Activated CD8-positive, alpha-beta T cell treated with anti-CD3 and anti-CD28 coated beads, Interleukin-2, amount 10 ng/mL, durations not matched to agents 7 days and 5 days (primary cell): ENCODE measurements around the gene SAMMSON. TPM values are rescaled to one million over a fixed set of nuclear protein-coding genes. Genes with fewer than 3 reads are reported as not detected.
A peak's percentile ranks its signal among the peaks of the same experiment; 100 is the strongest.

ENCODE experiments used
- ATAC-seq: fragments of 150-1000 bp; cut with Tn5 transposase; one replicate; pipeline ENCODE4 v1.10.0; 2021; ENCODE audit warnings: moderate library complexity
- CTCF ChIA-PET: fragments of 350-600 bp; sonication (Branson Sonifier 250); formaldehyde crosslinking; loops from one replicate; lab custom pipeline; 2021; ENCODE audit warnings: antibody characterized with exemption; lab: Charles Lee
- POLR2A ChIA-PET: fragments of 350-600 bp; sonication (Branson Sonifier 250); formaldehyde crosslinking; loops from one replicate; lab custom pipeline; 2021; ENCODE audit warnings: antibody characterized with exemption; lab: Charles Lee
- DNase-seq: peaks from one replicate; pipeline ENCODE4 v3.0.0-alpha.2; 2020
- H3K27ac Mint-ChIP-seq: one replicate; pipeline ENCODE4 v1.8.0; 2021; ENCODE audit warnings: mild to moderate bottlenecking, mixed read lengths
- H3K27me3 Mint-ChIP-seq: one replicate; pipeline ENCODE4 v1.8.0; 2021; ENCODE audit warnings: low read depth, mixed read lengths
- H3K36me3 Mint-ChIP-seq: one replicate; pipeline ENCODE4 v1.8.0; 2021; ENCODE audit warnings: low read depth, mixed read lengths
- H3K4me1 Mint-ChIP-seq: one replicate; pipeline ENCODE4 v1.8.0; 2021; ENCODE audit warnings: low read depth, mixed read lengths
- H3K4me3 Mint-ChIP-seq: one replicate; pipeline ENCODE4 v1.8.0; 2021; ENCODE audit warnings: mild to moderate bottlenecking, mixed read lengths
- H3K9me3 Mint-ChIP-seq: one replicate; pipeline ENCODE4 v1.8.0; 2022; ENCODE audit warnings: mixed read lengths; ENCODE audit not compliant: insufficient read depth
- total RNA-seq, 2 experiments: library from RNA; stranded (reverse); gene quantifications; one replicate each; pipeline ENCODE4 v1.2.3, GENCODE V29; 2021

Gene SAMMSON
- total RNA-seq, 2 experiments from 2014 or later, result not detected

GRCh38 chr3:70096376-70097066 is 97.0 kb downstream of the SAMMSON start:
- no peak for DNase-seq
- Mint-ChIP-seq H3K9me3 (no peaks in the 10 kb centered on the region), H3K4me3 (no peak overlapping the region), H3K27ac (no peak overlapping the region), H3K4me1 (no peaks in the 10 kb centered on the region), H3K27me3 (peaks cover 3% of the 10 kb centered on the region), H3K36me3 (no peaks in the 10 kb centered on the region)
- ChIA-PET CTCF (no interaction called here), POLR2A (no interaction called here)
- ATAC-seq, result no peak

DNA sequence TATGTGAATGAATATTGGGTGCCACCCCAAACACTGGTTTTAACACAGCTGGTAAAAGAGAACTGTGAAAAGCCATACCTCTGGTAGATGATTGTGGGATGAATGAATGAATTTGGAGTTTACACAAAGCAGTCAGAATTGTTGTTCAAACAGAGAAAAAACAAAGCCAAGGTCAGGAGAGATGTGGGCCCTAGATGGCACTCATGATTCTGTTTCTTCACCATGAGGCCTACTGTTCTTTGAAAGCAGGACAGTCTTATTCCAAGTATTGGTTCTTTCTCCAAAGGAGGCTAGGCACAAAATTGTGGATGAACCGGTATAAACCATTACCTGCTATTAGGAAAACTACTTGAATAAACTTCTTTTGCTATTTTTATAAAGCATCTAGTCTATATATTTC is 97.6 kb downstream of the SAMMSON start:
- no peak for DNase-seq

GRCh38 chr3:70108072-70108471 is 108.5 kb downstream of the SAMMSON start:
- H3K9me3 Mint-ChIP-seq, result no peaks in the 10 kb centered on the region
- CTCF ChIA-PET, result no interaction called here

More for the DNA sequence above, 97.6 kb downstream of the SAMMSON start:
- H3K27me3 Mint-ChIP-seq, result peaks cover 3% of the 10 kb centered on the region
- CTCF ChIA-PET, result no interaction called here
- POLR2A ChIA-PET, result no interaction called here
- H3K36me3 Mint-ChIP-seq, result no peaks in the 10 kb centered on the region
- no peaks in the 10 kb centered on the region for H3K4me1 Mint-ChIP-seq
- ATAC-seq, result no peak
- no peak overlapping the region for H3K4me3 Mint-ChIP-seq
- H3K9me3 Mint-ChIP-seq, result no peaks in the 10 kb centered on the region
- H3K27ac Mint-ChIP-seq, result no peak overlapping the region

DNA sequence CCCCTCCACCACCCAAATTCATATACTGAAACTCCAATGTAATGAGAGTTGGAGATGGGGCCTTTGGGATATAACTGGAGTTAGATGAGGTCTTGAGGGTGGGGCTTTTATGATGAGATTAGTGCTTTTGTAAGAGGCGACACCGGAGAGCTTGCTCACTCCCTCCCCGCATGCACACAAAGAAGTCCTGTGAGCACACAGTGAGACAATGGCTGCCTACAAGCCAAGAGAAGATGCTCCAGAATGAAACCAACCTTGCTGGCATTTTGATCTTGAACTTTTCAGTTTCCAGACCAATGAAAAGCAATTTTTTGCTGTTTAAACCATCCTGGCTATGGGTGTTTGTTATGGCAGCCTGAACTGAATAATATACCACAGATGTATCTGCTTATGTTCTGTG is 109.0 kb downstream of the SAMMSON start:
- no peaks in the 10 kb centered on the region for H3K36me3 Mint-ChIP-seq
- H3K4me3 Mint-ChIP-seq, result no peak overlapping the region
- H3K9me3 Mint-ChIP-seq, result no peaks in the 10 kb centered on the region
- no peaks in the 10 kb centered on the region for H3K4me1 Mint-ChIP-seq
- H3K27me3 Mint-ChIP-seq, result no peaks in the 10 kb centered on the region
- ChIA-PET CTCF (interaction anchor here (1.4 kb wide), 1 partner anchor 443 kb away, joined by 3 read pairs; no protein-coding TSS in a partner anchor), POLR2A (no interaction called here)
- no peak overlapping the region for H3K27ac Mint-ChIP-seq
- no peak for ATAC-seq
- DNase-seq, result no peak

More at GRCh38 chr3:70108072-70108471, 108.5 kb downstream of the SAMMSON start:
- Mint-ChIP-seq H3K4me1 (no peaks in the 10 kb centered on the region), H3K4me3 (no peak overlapping the region), H3K27me3 (no peaks in the 10 kb centered on the region), H3K36me3 (no peaks in the 10 kb centered on the region), H3K27ac (no peak overlapping the region)
- ATAC-seq (no peak), DNase-seq (peak; percentile 22)
- POLR2A ChIA-PET, result no interaction called here

- ATAC-seq, result no peak
- Mint-ChIP-seq H3K4me1 (no peaks in the 10 kb centered on the region), H3K4me3 (no peak overlapping the region), H3K9me3 (no peaks in the 10 kb centered on the region), H3K27ac (no peak overlapping the region), H3K36me3 (no peaks in the 10 kb centered on the region), H3K27me3 (no peaks in the 10 kb centered on the region)
- DNase-seq, result no peak
- CTCF ChIA-PET, result interaction anchor here (1.4 kb wide), 1 partner anchor 441 kb away, joined by 3 read pairs; no protein-coding TSS in a partner anchor
- POLR2A ChIA-PET, result no interaction called here
Observed at GRCh38 chr3:70110066-70110465, 110.5 kb downstream of the SAMMSON start.

DNA sequence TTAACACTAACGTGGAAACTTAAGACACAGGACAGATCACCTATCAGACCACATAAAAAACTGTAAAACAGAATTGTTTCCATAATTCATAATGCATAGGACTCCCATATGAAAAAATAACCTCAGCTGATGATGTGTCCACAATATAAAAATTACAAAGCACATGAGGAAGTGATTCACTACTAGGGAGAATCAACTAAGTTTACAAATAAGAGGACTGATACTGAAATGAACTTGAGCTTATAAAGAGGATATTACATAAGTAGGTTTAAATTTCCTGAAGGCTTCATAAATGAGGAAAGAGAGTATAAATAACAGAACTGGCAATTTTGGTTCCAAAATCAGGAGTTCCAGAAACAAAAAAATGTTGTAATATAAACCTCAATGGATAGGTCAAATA is 111.9 kb downstream of the SAMMSON start:
- CTCF ChIA-PET, result interaction anchor here (1.3 kb wide), 1 partner anchor 9 kb away, joined by 4 read pairs; no protein-coding TSS in a partner anchor
- Mint-ChIP-seq H3K36me3 (no peaks in the 10 kb centered on the region), H3K4me1 (no peaks in the 10 kb centered on the region), H3K9me3 (no peaks in the 10 kb centered on the region), H3K27me3 (no peaks in the 10 kb centered on the region), H3K4me3 (no peak overlapping the region), H3K27ac (no peak overlapping the region)
- DNase-seq (no peak), ATAC-seq (no peak)
- POLR2A ChIA-PET, result no interaction called here

DNA sequence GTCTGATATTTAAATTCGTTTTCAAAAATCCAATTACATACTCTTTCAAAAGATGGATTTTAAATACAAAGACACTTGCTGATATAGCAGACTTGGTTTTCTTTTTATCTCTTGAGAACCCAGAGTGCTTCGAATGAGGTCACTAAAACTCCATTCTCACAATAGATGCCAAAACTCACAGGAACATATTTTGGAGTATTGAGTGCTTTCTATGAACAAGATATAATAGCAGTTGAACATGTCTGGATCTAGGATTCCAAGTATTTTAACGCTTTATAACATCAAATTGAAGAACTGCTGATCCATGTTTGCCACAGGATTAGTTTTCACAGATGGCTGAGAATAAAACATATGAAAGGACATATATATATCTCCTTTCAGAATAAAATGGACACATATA is 113.2 kb downstream of the SAMMSON start:
- DNase-seq (no peak), ATAC-seq (no peak)
- H3K36me3 Mint-ChIP-seq, result no peaks in the 10 kb centered on the region
- H3K27ac Mint-ChIP-seq, result no peak overlapping the region
- ChIA-PET POLR2A (no interaction called here), CTCF (no interaction called here)
- H3K27me3 Mint-ChIP-seq, result no peaks in the 10 kb centered on the region
- H3K4me1 Mint-ChIP-seq, result no peaks in the 10 kb centered on the region
- H3K9me3 Mint-ChIP-seq, result no peaks in the 10 kb centered on the region
- H3K4me3 Mint-ChIP-seq, result no peak overlapping the region

DNA sequence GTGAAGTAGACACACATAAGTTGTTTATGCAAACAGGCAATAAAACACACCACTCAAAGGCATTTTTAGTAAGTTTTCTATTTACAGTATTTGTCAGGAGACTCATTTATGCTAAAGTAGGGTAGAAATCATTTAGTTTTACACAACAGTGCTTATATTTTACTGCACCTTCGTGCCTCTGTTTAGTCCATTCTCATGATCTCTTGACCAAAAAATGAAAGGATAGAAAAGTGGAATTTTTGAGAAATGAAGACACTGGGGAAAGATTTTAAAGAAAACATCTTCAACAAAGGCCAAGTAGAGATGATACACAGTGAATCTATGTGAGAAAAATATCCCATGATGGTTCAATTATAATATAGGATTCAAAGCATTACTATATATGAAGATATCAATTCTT is 114.9 kb downstream of the SAMMSON start:
- ATAC-seq (no peak), DNase-seq (no peak)
- Mint-ChIP-seq H3K27me3 (no peaks in the 10 kb centered on the region), H3K9me3 (no peaks in the 10 kb centered on the region), H3K4me3 (no peak overlapping the region), H3K4me1 (no peaks in the 10 kb centered on the region), H3K36me3 (no peaks in the 10 kb centered on the region), H3K27ac (no peak overlapping the region)
- CTCF ChIA-PET, result no interaction called here
- POLR2A ChIA-PET, result no interaction called here

DNA sequence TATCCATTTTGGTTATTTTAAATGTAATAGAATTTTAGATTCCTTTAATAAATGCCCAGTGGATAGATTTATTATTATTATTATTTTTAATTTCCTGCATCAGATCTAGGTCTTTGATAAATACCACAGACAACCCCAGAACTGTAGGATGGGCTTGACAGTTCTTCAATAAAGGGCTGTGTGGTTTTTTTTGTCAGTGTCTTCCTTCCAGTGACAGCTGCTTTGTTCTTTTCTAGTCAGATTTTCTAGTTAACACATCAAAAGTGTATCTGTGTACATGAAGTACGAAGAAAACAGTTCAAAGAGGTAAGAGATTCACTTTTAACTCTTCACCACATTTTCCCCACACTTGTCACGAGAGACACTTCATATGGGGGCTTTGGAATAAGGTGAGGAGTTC is 120.3 kb downstream of the SAMMSON start:
- Mint-ChIP-seq H3K36me3 (no peaks in the 10 kb centered on the region), H3K27me3 (no peaks in the 10 kb centered on the region), H3K9me3 (no peaks in the 10 kb centered on the region), H3K27ac (no peak overlapping the region), H3K4me1 (no peaks in the 10 kb centered on the region), H3K4me3 (no peak overlapping the region)
- ChIA-PET CTCF (interaction anchor here (1.0 to 2.9 kb wide), 11 partner anchors 8 to 239 kb away, joined by 3 to 11 read pairs (median 4); no protein-coding TSS in a partner anchor), POLR2A (no interaction called here)
- DNase-seq, result no peak
- no peak for ATAC-seq
